Endodermal cell (in vitro differentiated cells): Measurements from ENCODE around the gene ZNF335. TPM values are rescaled to one million over a fixed set of nuclear protein-coding genes. Genes with fewer than 3 reads are reported as not detected.

Experiments
- DNase-seq: peaks from one replicate; pipeline ENCODE4 v3.0.0-alpha.2; 2017
- H3K27ac ChIP-seq: 2 replicates; pipeline ENCODE4 v1.5.1; 2013; ENCODE audit warnings: mild to moderate bottlenecking, low read depth, low read length, moderate library complexity
- H3K27me3 ChIP-seq: 2 replicates; pipeline ENCODE4 v1.6.1; 2013; ENCODE audit warnings: mild to moderate bottlenecking, low read length, moderate library complexity; ENCODE audit not compliant: insufficient read depth, control insufficient read depth, poor library complexity, severe bottlenecking
- H3K36me3 ChIP-seq: 2 replicates; pipeline ENCODE4 v1.7.0; 2013; ENCODE audit warnings: mild to moderate bottlenecking, low read length, moderate library complexity; ENCODE audit not compliant: control insufficient read depth, insufficient read depth
- H3K4me1 ChIP-seq: one replicate; pipeline ENCODE4 v1.7.0; 2013; ENCODE audit warnings: low read length; ENCODE audit not compliant: control insufficient read depth, insufficient read depth
- H3K4me3 ChIP-seq: 2 replicates; pipeline ENCODE4 v1.5.1; 2013; ENCODE audit warnings: mild to moderate bottlenecking, low read length, moderate library complexity
- H3K9ac ChIP-seq: 2 replicates; pipeline ENCODE4 v1.6.1; 2013; ENCODE audit warnings: mild to moderate bottlenecking, low read length, moderate library complexity; ENCODE audit not compliant: poor library complexity, severe bottlenecking; ENCODE audit errors: extremely low read depth
- H3K9me3 ChIP-seq: 2 replicates; pipeline ENCODE4 v1.6.1; 2013; ENCODE audit warnings: mild to moderate bottlenecking, low read length, moderate library complexity; ENCODE audit not compliant: control insufficient read depth
- H3K27ac Mint-ChIP-seq: 2 replicates; pipeline ENCODE4 v1.8.0; 2020; ENCODE audit warnings: mixed read lengths
- H3K27me3 Mint-ChIP-seq: 2 replicates; pipeline ENCODE4 v1.8.0; 2021; ENCODE audit warnings: mild to moderate bottlenecking, mixed read lengths; ENCODE audit not compliant: insufficient read depth
- H3K36me3 Mint-ChIP-seq: 2 replicates; pipeline ENCODE4 v1.8.0; 2020; ENCODE audit warnings: low read depth, mixed read lengths
- H3K4me1 Mint-ChIP-seq: 2 replicates; pipeline ENCODE4 v1.8.0; 2020; ENCODE audit warnings: mixed read lengths
- H3K4me3 Mint-ChIP-seq: 2 replicates; pipeline ENCODE4 v1.8.0; 2020; ENCODE audit warnings: mild to moderate bottlenecking, moderate library complexity, mixed read lengths
- H3K9me3 Mint-ChIP-seq: 2 replicates; pipeline ENCODE4 v1.8.0; 2020; ENCODE audit warnings: mild to moderate bottlenecking, mixed read lengths
- WGBS, 2 experiments: methylation state at CpG; one replicate each; pipeline versions ENCODE4 v1.1.5 to v1.1.7; 2013; ENCODE audit warnings: missing lambda C conversion rate in 2 of 2, mixed read lengths in 1 of 2; ENCODE audit not compliant: insufficient coverage in 1 of 2, insufficient read length in 1 of 2; 5-methylcytosine and 5-hydroxymethylcytosine counted together
- total RNA-seq, 2 donors: library from RNA; stranded (reverse); fragmentation: NEBNext Ultra II Directional in 1 of 2; extraction: Animal tissue kit (Norgen Biotek cat#: 25700) in 1 of 2; gene quantifications; 2 replicates in 1 of 2; 3 replicates in 1 of 2; pipeline ENCODE4 v1.2.1, GENCODE V29; 2021
- TF ChIP-seq, protein P1 (sequence below): fragments of 200-600 bp; sonication (generic); conservative IDR thresholded peaks from 2 replicates; pipeline ENCODE4 v1.5.0; 2021; ENCODE audit warnings: antibody characterized with exemption, mild to moderate bottlenecking

The ZNF335 gene
- total RNA-seq, 2 donors from 2014 or later, result 18.3 to 21.0 TPM

DNA sequence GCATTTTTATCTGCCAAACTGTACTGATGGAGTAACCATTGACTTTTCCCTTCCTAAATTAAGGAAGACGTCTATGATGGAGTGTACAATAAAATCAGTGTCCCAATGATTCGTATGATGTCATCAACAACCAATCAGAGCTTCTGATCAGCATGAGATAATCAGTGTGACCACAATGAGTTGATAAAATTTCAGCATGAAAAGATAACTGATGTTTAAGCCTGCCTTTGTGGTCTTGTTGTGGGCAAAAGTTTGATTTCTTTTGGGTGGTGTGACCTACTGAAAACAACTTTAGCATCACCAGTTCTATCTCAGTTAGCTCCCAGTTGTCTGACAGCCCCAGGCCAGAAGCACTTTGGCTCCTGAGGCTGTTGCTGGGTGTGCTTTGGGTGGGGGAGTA lies 34.2 kb downstream of the ZNF335 start:
- WGBS, 2 experiments, result 86 to 94% methylated on average over 2 of the region's 2 CpGs
- no peak overlapping the region for H3K4me3 Mint-ChIP-seq
- no peaks in the 10 kb centered on the region for H3K9me3 Mint-ChIP-seq
- no peaks in the 10 kb centered on the region for H3K27me3 Mint-ChIP-seq
- Histone ChIP-seq H3K4me3 (peak overlapping the region; percentile 5), H3K27me3 (no peaks in the 10 kb centered on the region), H3K36me3 (peaks cover 38% of the 10 kb centered on the region), H3K9ac (peak overlapping the region; percentile 6), H3K9me3 (no peaks in the 10 kb centered on the region), H3K4me1 (peaks cover 18% of the 10 kb centered on the region), H3K27ac (no peak overlapping the region)
- TF ChIP-seq, protein P1, sequence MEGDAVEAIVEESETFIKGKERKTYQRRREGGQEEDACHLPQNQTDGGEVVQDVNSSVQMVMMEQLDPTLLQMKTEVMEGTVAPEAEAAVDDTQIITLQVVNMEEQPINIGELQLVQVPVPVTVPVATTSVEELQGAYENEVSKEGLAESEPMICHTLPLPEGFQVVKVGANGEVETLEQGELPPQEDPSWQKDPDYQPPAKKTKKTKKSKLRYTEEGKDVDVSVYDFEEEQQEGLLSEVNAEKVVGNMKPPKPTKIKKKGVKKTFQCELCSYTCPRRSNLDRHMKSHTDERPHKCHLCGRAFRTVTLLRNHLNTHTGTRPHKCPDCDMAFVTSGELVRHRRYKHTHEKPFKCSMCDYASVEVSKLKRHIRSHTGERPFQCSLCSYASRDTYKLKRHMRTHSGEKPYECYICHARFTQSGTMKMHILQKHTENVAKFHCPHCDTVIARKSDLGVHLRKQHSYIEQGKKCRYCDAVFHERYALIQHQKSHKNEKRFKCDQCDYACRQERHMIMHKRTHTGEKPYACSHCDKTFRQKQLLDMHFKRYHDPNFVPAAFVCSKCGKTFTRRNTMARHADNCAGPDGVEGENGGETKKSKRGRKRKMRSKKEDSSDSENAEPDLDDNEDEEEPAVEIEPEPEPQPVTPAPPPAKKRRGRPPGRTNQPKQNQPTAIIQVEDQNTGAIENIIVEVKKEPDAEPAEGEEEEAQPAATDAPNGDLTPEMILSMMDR, result no peak
- DNase-seq, result no peak
- peaks cover 37% of the 10 kb centered on the region for H3K36me3 Mint-ChIP-seq
- peaks cover 25% of the 10 kb centered on the region for H3K4me1 Mint-ChIP-seq
- peak overlapping the region; percentile 86 for H3K27ac Mint-ChIP-seq

GRCh38 chr20:45935416-45936046 lies 36.5 kb downstream of the ZNF335 start:
- Mint-ChIP-seq H3K27ac (peak overlapping the region; percentile 93), H3K36me3 (peaks cover 34% of the 10 kb centered on the region), H3K4me1 (peaks cover 28% of the 10 kb centered on the region), H3K27me3 (no peaks in the 10 kb centered on the region), H3K4me3 (peak overlapping the region; percentile 97), H3K9me3 (no peaks in the 10 kb centered on the region)
- DNase-seq, result no peak
- Histone ChIP-seq H3K27me3 (no peaks in the 10 kb centered on the region), H3K36me3 (peaks cover 32% of the 10 kb centered on the region), H3K4me3 (peak overlapping the region; percentile 83), H3K9me3 (no peaks in the 10 kb centered on the region), H3K4me1 (peaks cover 18% of the 10 kb centered on the region), H3K27ac (peak overlapping the region; percentile 100), H3K9ac (peak overlapping the region; percentile 99)
- TF ChIP-seq, protein P1, result no peak
- 30 to 32% methylated on average over 19 to 21 of the region's 21 CpGs for WGBS, 2 experiments

GRCh38 chr20:45934586-45935415 lies 37.2 kb downstream of the ZNF335 start, which contains the start of gene PCIF1:
TSS of gene PCIF1 (plus strand) at chr20:45934683. CDS start at chr20:45939000, 4,317 bp downstream.
- Mint-ChIP-seq H3K4me1 (peaks cover 28% of the 10 kb centered on the region), H3K27ac (peak within 1 kb of the TSS; percentile 99), H3K9me3 (no peaks in the 10 kb centered on the region), H3K36me3 (peaks cover 28% of the 10 kb centered on the region), H3K4me3 (peak within 1 kb of the TSS; percentile 97), H3K27me3 (no peaks in the 10 kb centered on the region)
- peak within 1 kb of the TSS; percentile 100 for H3K27ac ChIP-seq
- no peaks in the 10 kb centered on the region for H3K27me3 ChIP-seq
- H3K9ac ChIP-seq, result peak within 1 kb of the TSS; percentile 99
- 0% methylated on average over 18 to 94 of the region's 102 CpGs for WGBS, 2 experiments
- peak within 1 kb of the TSS; percentile 91 for H3K4me3 ChIP-seq
- TF ChIP-seq, protein P1, result no peak
- no peaks in the 10 kb centered on the region for H3K9me3 ChIP-seq
- peak; percentile 99 for DNase-seq
- peaks cover 26% of the 10 kb centered on the region for H3K36me3 ChIP-seq
- H3K4me1 ChIP-seq, result peaks cover 18% of the 10 kb centered on the region
